Gastroesophageal sphincter (tissue), 3 donors: Measurements from ENCODE around the gene RAP2C.

Experiments
- CTCF ChIP-seq, 4 experiments: fragments of 200-600 bp in 2 of 4; fragments of 450-650 bp in 2 of 4; sonication (generic) in 1 of 4; IDR thresholded peaks; one replicate each; pipeline ENCODE4 v1.5.1; 2017 to 2019; ENCODE audit warnings: antibody characterized with exemption in 4 of 4, mild to moderate bottlenecking in 2 of 4, moderate library complexity in 2 of 4
- EP300 ChIP-seq: sonication (generic); formaldehyde crosslinking; IDR thresholded peaks from one replicate; pipeline ENCODE4 v1.6.1; 2017; ENCODE audit warnings: antibody characterized with exemption, mild to moderate bottlenecking
- POLR2A ChIP-seq, 2 donors: fragments of 450-650 bp; IDR thresholded peaks; one replicate each; pipeline ENCODE4 v1.6.1; 2017; ENCODE audit warnings: antibody characterized with exemption in 2 of 2, mild to moderate bottlenecking in 2 of 2, moderate library complexity in 1 of 2
- POLR2AphosphoS5 ChIP-seq: sonication (generic); formaldehyde crosslinking; IDR thresholded peaks from one replicate; pipeline ENCODE4 v1.6.1; 2017; ENCODE audit warnings: antibody characterized with exemption

- TF ChIP-seq CTCF (IDR thresholded peaks at IDR 0.05) (peak in 1 of 4 experiments; percentile 31), POLR2A (IDR thresholded peaks at IDR 0.05) (no peak), EP300 (no peak), POLR2AphosphoS5 (no peak)
These were observed 6.9 kb upstream of the RAP2C start for GRCh38 chrX:132226169-132226568.
